Measurements from ENCODE around the gene CSE1L.

Gene CSE1L

DNA sequence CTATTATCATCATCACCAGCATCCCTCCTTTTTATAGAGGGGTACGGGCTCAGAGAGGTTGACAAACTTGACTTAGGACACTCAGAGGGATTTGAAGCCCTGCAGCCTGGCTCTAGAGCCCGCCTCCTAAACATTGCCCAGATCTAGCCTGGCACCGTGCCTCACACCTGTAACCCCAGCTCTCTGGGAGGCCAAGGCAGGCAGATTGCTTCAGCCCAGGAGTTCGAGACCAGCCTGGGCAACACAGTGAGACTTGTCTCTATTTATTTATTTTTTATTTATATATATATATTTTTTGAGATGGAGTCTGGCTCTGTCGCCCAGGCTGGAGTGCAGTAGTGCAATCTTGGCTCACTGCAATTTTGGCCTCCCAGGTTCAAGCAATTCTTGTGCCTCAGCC is 6.3 kb upstream of the CSE1L start:
- no peak for TF ChIP-seq CTCF (IDR thresholded peaks at IDR 0.05; ENCODE audit: borderline replicate concordance, control extremely low read depth, extremely low read depth, insufficient read depth, missing control alignments)
- DNase-seq (ENCODE audit: low spot score), result no peak
- in situ Hi-C loops (cut with MboI; ENCODE audit: low sequenced_read_pairs, unreplicated experiment), result no loop called here

DNA sequence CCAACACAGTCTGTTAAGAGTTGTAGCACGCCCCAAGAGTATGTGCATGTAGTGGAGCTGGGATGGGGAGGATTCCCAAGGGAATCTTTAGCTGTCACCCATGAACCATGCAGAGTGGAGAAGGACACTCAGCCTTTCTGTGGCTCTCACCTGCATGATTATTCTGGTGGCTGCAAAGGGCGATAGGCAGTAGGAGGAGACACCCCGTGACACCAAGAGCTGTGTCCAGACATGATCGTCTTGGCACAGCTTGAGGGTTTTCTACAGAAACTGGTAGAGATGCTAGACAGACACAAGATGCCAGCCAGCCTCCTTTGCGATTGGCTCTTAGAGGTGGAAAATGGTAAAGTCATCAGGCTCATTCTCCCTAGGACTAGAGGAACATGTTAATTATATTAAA is 3.1 kb upstream of the CSE1L start:
- TF ChIP-seq CTCF (IDR thresholded peaks at IDR 0.05; ENCODE audit: borderline replicate concordance, control extremely low read depth, extremely low read depth, insufficient read depth, missing control alignments), result no peak
- DNase-seq (ENCODE audit: low spot score), result no peak
- in situ Hi-C loops (cut with MboI; ENCODE audit: low sequenced_read_pairs, unreplicated experiment), result no loop called here

DNA sequence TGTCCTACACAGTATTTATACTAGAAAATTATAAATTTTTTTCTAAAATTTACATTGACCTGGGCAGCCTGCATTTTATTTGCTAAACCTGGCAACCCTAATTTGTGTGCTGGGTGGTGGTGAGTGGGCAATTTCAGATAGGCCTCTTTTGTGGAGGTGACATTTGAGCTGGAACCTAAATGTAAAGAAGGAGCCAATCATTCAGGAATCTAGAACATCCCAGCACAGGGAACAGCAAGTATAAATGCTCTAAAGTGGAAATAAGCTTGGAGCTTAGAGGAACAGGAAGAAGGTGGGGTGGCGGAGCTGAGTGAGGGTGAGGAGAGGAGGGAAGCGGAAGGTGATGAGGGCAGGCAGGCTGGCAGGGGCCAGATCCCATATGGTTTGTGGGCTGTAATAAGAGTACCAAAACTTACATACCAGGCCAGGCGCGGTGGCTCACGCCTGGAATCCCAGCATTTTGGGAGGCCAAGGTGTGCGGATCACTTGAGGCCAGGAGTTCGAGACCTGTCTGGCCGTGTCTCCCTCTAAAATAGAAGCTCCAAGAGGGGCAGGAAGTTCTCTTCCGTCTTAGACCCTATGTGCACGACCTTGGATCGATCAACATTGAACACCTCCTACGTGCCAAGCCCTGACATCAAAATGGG is 549 bp upstream of the CSE1L start:
- DNase-seq (ENCODE audit: low spot score), result no peak
- no peak for TF ChIP-seq CTCF (IDR thresholded peaks at IDR 0.05; ENCODE audit: borderline replicate concordance, control extremely low read depth, extremely low read depth, insufficient read depth, missing control alignments)
- in situ Hi-C loops (cut with MboI; ENCODE audit: low sequenced_read_pairs, unreplicated experiment), result no loop called here

DNA sequence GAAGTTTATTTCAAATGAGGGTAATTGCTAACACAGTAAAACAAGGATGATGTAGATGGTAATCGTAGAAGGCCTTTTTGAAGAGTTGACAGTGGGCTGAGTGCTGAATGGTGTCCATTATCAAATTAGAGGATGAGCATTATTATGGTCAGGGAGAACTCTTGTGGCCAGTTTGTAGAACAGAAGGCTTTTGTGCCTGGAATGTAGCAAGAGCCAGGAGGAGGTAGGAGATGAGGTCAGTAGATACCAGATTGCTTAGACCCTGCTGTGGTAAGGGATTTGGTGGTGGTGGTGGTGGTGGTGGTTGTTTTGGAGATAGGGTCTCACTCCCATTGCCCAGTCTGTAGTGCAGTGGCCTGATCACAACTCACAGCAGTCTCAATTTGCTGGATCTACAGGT is 6.2 kb downstream of the CSE1L start:
- DNase-seq (ENCODE audit: low spot score), result no peak
- no peak for TF ChIP-seq CTCF (IDR thresholded peaks at IDR 0.05; ENCODE audit: borderline replicate concordance, control extremely low read depth, extremely low read depth, insufficient read depth, missing control alignments)
- in situ Hi-C loops (cut with MboI; ENCODE audit: low sequenced_read_pairs, unreplicated experiment), result no loop called here

DNA sequence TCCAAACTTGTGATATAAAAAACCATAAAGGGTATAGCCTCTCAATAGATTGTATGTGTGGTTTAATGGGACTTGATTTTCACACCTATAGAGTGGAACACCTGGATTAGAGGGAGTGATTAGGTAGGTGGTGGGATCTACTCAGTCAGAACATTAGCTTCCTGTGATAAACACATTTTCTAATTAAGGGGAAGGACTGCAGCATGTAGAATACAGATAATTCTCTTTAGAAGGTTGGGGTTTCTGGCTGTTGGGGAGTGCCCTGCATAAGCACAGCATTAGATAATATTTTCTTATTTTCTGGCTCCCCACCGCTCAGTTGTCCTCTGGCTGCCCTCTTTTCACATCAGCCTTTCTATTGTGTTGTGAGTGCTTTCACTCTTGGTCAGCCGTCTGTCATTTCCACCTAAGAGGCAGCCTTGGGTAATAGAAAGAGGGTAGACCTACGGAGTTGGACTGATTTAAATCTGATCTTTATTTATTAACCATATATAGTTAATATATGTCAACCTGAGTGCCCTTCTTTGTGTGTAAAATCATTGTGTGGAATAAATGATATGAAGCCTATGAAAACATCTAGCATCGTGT is 8.0 kb downstream of the CSE1L start:
- peak; percentile 45 for DNase-seq (ENCODE audit: low spot score)
- in situ Hi-C loops (cut with MboI; ENCODE audit: low sequenced_read_pairs, unreplicated experiment), result no loop called here
- no peak for TF ChIP-seq CTCF (IDR thresholded peaks at IDR 0.05; ENCODE audit: borderline replicate concordance, control extremely low read depth, extremely low read depth, insufficient read depth, missing control alignments)

DNA sequence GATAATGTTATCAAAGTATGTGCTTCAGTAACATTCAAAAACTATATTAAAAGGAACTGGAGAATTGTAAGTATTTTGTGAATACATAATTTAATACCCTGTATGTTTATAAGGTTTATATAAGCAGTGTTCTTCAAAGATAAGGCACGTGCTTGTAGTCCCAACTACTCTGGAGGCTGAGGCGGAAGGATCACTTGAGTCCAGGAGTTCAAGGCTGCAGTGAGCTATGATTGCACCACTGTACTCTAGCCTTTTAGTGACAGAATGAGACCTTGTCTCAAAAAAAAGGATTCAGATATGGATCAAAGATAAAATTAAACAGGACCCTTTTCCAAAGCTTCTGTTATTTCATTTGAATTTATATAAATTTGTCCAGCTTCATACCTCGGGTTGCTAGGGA is 17.2 kb downstream of the CSE1L start:
- in situ Hi-C loops (cut with MboI; ENCODE audit: low sequenced_read_pairs, unreplicated experiment), result no loop called here
- DNase-seq (ENCODE audit: low spot score), result no peak
- TF ChIP-seq CTCF (IDR thresholded peaks at IDR 0.05; ENCODE audit: borderline replicate concordance, control extremely low read depth, extremely low read depth, insufficient read depth, missing control alignments), result no peak

Measured in GM13976 (cell line).